HEK293 (cell line): Measurements from ENCODE around the gene ST6GALNAC1.
A peak's percentile ranks its signal among the peaks of the same experiment; 100 is the strongest.

Experiments
- CTCF ChIA-PET: fragments of 350-600 bp; formaldehyde crosslinking; extraction: SDS; loops from one replicate; lab custom pipeline; 2021; ENCODE audit warnings: antibody characterized with exemption; lab: Yijun Ruan, JAX
- POLR2A ChIA-PET: fragments of 300-600 bp; formaldehyde crosslinking; extraction: SDS; loops from one replicate; lab custom pipeline; 2020; ENCODE audit warnings: antibody characterized with exemption, inconsistent platforms; lab: Yijun Ruan, JAX
- H3K27ac ChIP-seq: fragments of 200-500 bp; sonication (Bioruptor generic); 2 replicates; pipeline ENCODE4 v1.5.1; 2014; ENCODE audit warnings: low read depth, low read length, control low read depth, inconsistent platforms; ENCODE audit errors: extremely low read depth
- H3K36me3 ChIP-seq, 2 experiments: fragments of 200-500 bp in 1 of 2; sonication (Bioruptor generic) in 1 of 2; 1 replicate in 1 of 2; 2 replicates in 1 of 2; pipeline ENCODE4 v1.5.1; 2014 to 2017; ENCODE audit warnings: inconsistent platforms in 2 of 2, low read length in 2 of 2; ENCODE audit not compliant: control insufficient read depth in 2 of 2, insufficient read depth in 1 of 2
- H3K4me1 ChIP-seq: fragments of 200-500 bp; sonication (Bioruptor generic); 2 replicates; pipeline ENCODE4 v1.5.1; 2014; ENCODE audit warnings: mild to moderate bottlenecking, low read length, inconsistent platforms; ENCODE audit not compliant: control insufficient read depth, insufficient read depth
- H3K4me3 ChIP-seq: 2 replicates; pipeline ENCODE4 v1.5.1; 2011; ENCODE audit warnings: low read depth, mild to moderate bottlenecking, control low read depth, low read length, moderate library complexity
- H3K9me3 ChIP-seq: fragments of 200-500 bp; sonication (Bioruptor generic); 2 replicates; pipeline ENCODE4 v1.5.1; 2014; ENCODE audit warnings: low read depth, low read length, inconsistent platforms; ENCODE audit not compliant: control insufficient read depth, insufficient read depth
- AEBP2 ChIP-seq: fragments of 450-650 bp; formaldehyde crosslinking; IDR thresholded peaks from 2 replicates; pipeline ENCODE4 v1.5.1; 2016; ENCODE audit warnings: missing biosample characterization, missing genetic modification characterization, borderline replicate concordance
- ATF2 ChIP-seq: fragments of 450-650 bp; formaldehyde crosslinking; IDR thresholded peaks from 2 replicates; pipeline ENCODE4 v1.5.1; 2016; ENCODE audit warnings: missing biosample characterization, missing genetic modification characterization, low read depth
- FEZF1 ChIP-seq: fragments of 450-650 bp; formaldehyde crosslinking; IDR thresholded peaks from 2 replicates; pipeline ENCODE4 v1.5.1; 2016; ENCODE audit warnings: missing biosample characterization, missing genetic modification characterization
- OVOL3 ChIP-seq: fragments of 450-650 bp; formaldehyde crosslinking; IDR thresholded peaks from 2 replicates; pipeline ENCODE4 v1.5.1; 2016; ENCODE audit warnings: missing biosample characterization, missing genetic modification characterization
- PRDM1 ChIP-seq: fragments of 450-650 bp; formaldehyde crosslinking; IDR thresholded peaks from 2 replicates; pipeline ENCODE4; 2016; ENCODE audit warnings: missing biosample characterization, missing genetic modification characterization
- SP2 ChIP-seq: fragments of 450-650 bp; formaldehyde crosslinking; IDR thresholded peaks from 2 replicates; pipeline ENCODE4 v1.5.1; 2016; ENCODE audit warnings: missing biosample characterization, missing genetic modification characterization
- TRIM28 ChIP-seq: IDR thresholded peaks from 2 replicates; pipeline ENCODE4 v1.6.1; 2011; ENCODE audit warnings: low read length, control low read depth, borderline replicate concordance
- ZFHX2 ChIP-seq: fragments of 450-650 bp; formaldehyde crosslinking; conservative IDR thresholded peaks from 2 replicates; pipeline ENCODE4 v1.5.1; 2016; ENCODE audit warnings: missing biosample characterization, missing genetic modification characterization
- ZNF121 ChIP-seq: fragments of 450-650 bp; formaldehyde crosslinking; IDR thresholded peaks from 2 replicates; pipeline ENCODE4 v1.5.1; 2016; ENCODE audit warnings: missing biosample characterization, missing genetic modification characterization
- ZNF18 ChIP-seq: fragments of 450-650 bp; formaldehyde crosslinking; IDR thresholded peaks from 2 replicates; pipeline ENCODE4 v1.5.1; 2016; ENCODE audit warnings: missing biosample characterization, missing genetic modification characterization
- ZNF26 ChIP-seq: fragments of 450-650 bp; formaldehyde crosslinking; IDR thresholded peaks from 2 replicates; pipeline ENCODE4 v1.5.1; 2016; ENCODE audit warnings: missing biosample characterization, missing genetic modification characterization
- ZNF341 ChIP-seq: fragments of 450-650 bp; formaldehyde crosslinking; IDR thresholded peaks from 2 replicates; pipeline ENCODE4; 2016; ENCODE audit warnings: low read depth, missing biosample characterization, missing genetic modification characterization
- ZNF473 ChIP-seq: fragments of 450-650 bp; formaldehyde crosslinking; IDR thresholded peaks from 2 replicates; pipeline ENCODE4 v1.5.1; 2017; ENCODE audit warnings: missing biosample characterization, missing genetic modification characterization
- ZNF548 ChIP-seq: fragments of 450-650 bp; formaldehyde crosslinking; IDR thresholded peaks from 2 replicates; pipeline ENCODE4 v1.5.1; 2016; ENCODE audit warnings: missing biosample characterization, missing genetic modification characterization
- ZNF830 ChIP-seq: fragments of 450-650 bp; IDR thresholded peaks from 2 replicates; pipeline ENCODE4 v1.5.0; 2018; ENCODE audit warnings: missing biosample characterization, missing genetic modification characterization, low read depth, mild to moderate bottlenecking, moderate library complexity

Gene ST6GALNAC1

GRCh38 chr17:76612977-76613851 lies 30.3 kb downstream of the ST6GALNAC1 start:
- Histone ChIP-seq H3K36me3 (no peaks in the 10 kb centered on the region), H3K27ac (no peak overlapping the region), H3K9me3 (no peaks in the 10 kb centered on the region), H3K4me1 (0 out of 2 replicates have a peak, but pooled peaks cover 3% of the 10 kb centered on the region), H3K4me3 (no peak overlapping the region)
- TF ChIP-seq ZFHX2 (tag by site-specific recombination) (no peak), ZNF830 (tag by site-specific recombination) (no peak), SP2 (tag by site-specific recombination) (peak; percentile 32), ZNF341 (peak; percentile 13; the same call in 1 of the 2 replicates)
- ChIA-PET CTCF (interaction anchor here (0.5 to 4.9 kb wide), 8 partner anchors 11 to 117 kb away, joined by 3 to 48 read pairs (median 5); no protein-coding TSS in a partner anchor), POLR2A (interaction anchor here (0.6 to 1.5 kb wide), 3 partner anchors 47 to 125 kb away, joined by 3 to 6 read pairs (median 3); partner anchors contain the start of gene MFSD11)

- no peak overlapping the region for H3K27ac ChIP-seq
- no peak for TF ChIP-seq ZNF548 (tag by site-specific recombination)
- TF ChIP-seq TRIM28: no peak
- TF ChIP-seq ZNF341: no peak
- peak; percentile 47; the same call in 1 of the 2 replicates for TF ChIP-seq ZNF121 (tag by site-specific recombination)
- TF ChIP-seq, all 188 proteins: peak for 1
- CTCF ChIA-PET: interaction anchor here (0.5 to 4.9 kb wide), 5 partner anchors 11 to 123 kb away, joined by 3 to 48 read pairs (median 6); no protein-coding TSS in a partner anchor
- Histone ChIP-seq H3K4me3 (no peak overlapping the region), H3K4me1 (0 out of 2 replicates have a peak, but pooled peaks cover 3% of the 10 kb centered on the region), H3K36me3 (no peaks in the 10 kb centered on the region), H3K9me3 (no peaks in the 10 kb centered on the region)
- POLR2A ChIA-PET: interaction anchor here (1.5 kb wide), 2 partner anchors 11 to 55 kb away, joined by 3 to 4 read pairs; no protein-coding TSS in a partner anchor
These were observed 31.1 kb downstream of the ST6GALNAC1 start for GRCh38 chr17:76612465-76612864.

- POLR2A ChIA-PET: interaction anchor here (0.6 to 1.5 kb wide), 3 partner anchors 11 to 55 kb away, joined by 3 to 5 read pairs (median 4); no protein-coding TSS in a partner anchor
- no peaks in the 10 kb centered on the region for H3K9me3 ChIP-seq
- H3K27ac ChIP-seq: no peak overlapping the region
- no peaks in the 10 kb centered on the region for H3K36me3 ChIP-seq
- 0 out of 2 replicates have a peak, but pooled peaks cover 3% of the 10 kb centered on the region for H3K4me1 ChIP-seq
- H3K4me3 ChIP-seq: no peak overlapping the region
- no peak for TF ChIP-seq AEBP2 (tag by site-specific recombination)
- peak; percentile 74; the same call in 1 of the 2 replicates for TF ChIP-seq ZNF18
- no peak for TF ChIP-seq FEZF1
- TF ChIP-seq ATF2 (tag by site-specific recombination): no peak
- no peak for TF ChIP-seq ZNF473 (tag by site-specific recombination)
- TF ChIP-seq PRDM1: no peak
- no peak for TF ChIP-seq ZNF26 (tag by site-specific recombination)
- no peak for TF ChIP-seq OVOL3 (tag by site-specific recombination)
- TF ChIP-seq, all 188 proteins: peak for 1
- CTCF ChIA-PET: interaction anchor here (0.7 to 4.9 kb wide), 7 partner anchors 12 to 89 kb away, joined by 3 to 48 read pairs (median 5); no protein-coding TSS in a partner anchor
These were observed 31.8 kb downstream of the ST6GALNAC1 start for GRCh38 chr17:76611758-76612157.
